GM12878 (cell line): ENCODE measurements around the gene PSMB7. TPM values are rescaled to one million over a fixed set of nuclear protein-coding genes. Genes with fewer than 3 reads are reported as not detected.

Experiments
- ATAC-seq: fragments of 200-7000 bp; cut with Tn5 transposase; 3 replicates; pipeline ENCODE4 v1.9.1; 2020; ENCODE audit warnings: mild to moderate bottlenecking, moderate library complexity
- BruUV-seq: library from RNA; stranded (reverse); fragments of 400-500 nt; replicated peaks from 2 replicates; lab custom pipeline; 2021; lab: Mats Ljungman, UMichigan
- CTCF ChIA-PET: fragments of 300-600 bp; sonication (Branson Sonifier 250); formaldehyde crosslinking; extraction: SDS; loops from one replicate; lab custom pipeline; 2021; ENCODE audit warnings: inconsistent platforms; lab: Yijun Ruan, JAX
- POLR2A ChIA-PET: fragments of 350-600 bp; formaldehyde crosslinking; extraction: SDS; loops from one replicate; lab custom pipeline; 2021; ENCODE audit warnings: inconsistent platforms; lab: Charles Lee
- RAD21 ChIA-PET: fragments of 300-600 bp; sonication (Branson Sonifier 250); formaldehyde crosslinking; loops from one replicate; lab custom pipeline; 2023; ENCODE audit warnings: antibody characterized with exemption; ENCODE audit not compliant: unreplicated experiment; lab: Charles Lee
- SMC1A ChIA-PET: fragments of 300-600 bp; sonication (Branson Sonifier 250); formaldehyde crosslinking; loops from one replicate; lab custom pipeline; 2023; ENCODE audit not compliant: unreplicated experiment, uncharacterized antibody; lab: Charles Lee
- DNase-seq: peaks from one replicate; pipeline ENCODE4 v3.0.0-alpha.2; 2011; ENCODE audit warnings: low read depth, low spot score
- FAIRE-seq: peaks from 3 replicates; lab custom pipeline; 2011; peaks lifted over from hg19 to GRCh38; lab: Jason Lieb, UNC
- H2AFZ ChIP-seq: 2 replicates; pipeline ENCODE4 v1.6.0; 2011; ENCODE audit warnings: low read depth, low read length, control low read depth; ENCODE audit not compliant: control insufficient read depth
- H3K27ac ChIP-seq: 2 replicates; pipeline ENCODE4 v1.5.1; 2011; ENCODE audit warnings: control low read depth; ENCODE audit not compliant: control insufficient read depth, insufficient read depth
- H3K27me3 ChIP-seq, 2 experiments: replicated peaks in 1 of 2; 2 replicates each; pipeline versions ENCODE4 v1.6.0 to v1.6.1; 2011; ENCODE audit warnings: low read length in 1 of 2; ENCODE audit not compliant: control insufficient read depth in 2 of 2, insufficient read depth in 2 of 2
- H3K36me3 ChIP-seq, 2 experiments: 2 replicates each; pipeline ENCODE4 v1.5.1; 2011; ENCODE audit warnings: low read length in 1 of 2; ENCODE audit not compliant: control insufficient read depth in 2 of 2, insufficient read depth in 2 of 2
- H3K4me1 ChIP-seq: 2 replicates; pipeline ENCODE4 v1.6.1; 2011; ENCODE audit warnings: mild to moderate bottlenecking, low read length, moderate library complexity, mixed read lengths; ENCODE audit not compliant: control insufficient read depth, insufficient read depth
- H3K4me2 ChIP-seq: 2 replicates; pipeline ENCODE4 v1.6.0; 2011; ENCODE audit warnings: control low read depth; ENCODE audit not compliant: control insufficient read depth, insufficient read depth
- H3K4me3 ChIP-seq: fragments of 200-600 bp; sonication (generic); 2 replicates; pipeline ENCODE4 v1.5.1; 2016
- H3K79me2 ChIP-seq: 2 replicates; pipeline ENCODE4 v1.6.0; 2011; ENCODE audit warnings: low read length; ENCODE audit not compliant: control insufficient read depth, insufficient read depth
- H3K9ac ChIP-seq: 2 replicates; pipeline ENCODE4 v1.8.0; 2011; ENCODE audit warnings: low read length, control low read depth, mixed read lengths; ENCODE audit not compliant: control insufficient read depth, insufficient read depth
- H3K9me3 ChIP-seq: replicated peaks from 3 replicates; pipeline ENCODE4 v1.5.1; 2011; ENCODE audit warnings: mild to moderate bottlenecking, low read length; ENCODE audit not compliant: control insufficient read depth, insufficient read depth
- H4K20me1 ChIP-seq: 2 replicates; pipeline ENCODE4 v1.6.0; 2011; ENCODE audit not compliant: control insufficient read depth, insufficient read depth
- ASH2L ChIP-seq: fragments of 300-600, 200-600 bp; sonication (generic); IDR thresholded peaks from 2 replicates; pipeline ENCODE4 v1.6.1; 2017; ENCODE audit warnings: low read depth, mild to moderate bottlenecking, borderline replicate concordance
- CHD1 ChIP-seq: IDR thresholded peaks from 2 replicates; pipeline ENCODE4 v1.6.1; 2012; ENCODE audit warnings: low read depth, low read length, improper control_type of control experiment
- CTCF ChIP-seq, 3 experiments: IDR thresholded peaks in 2 of 3; conservative IDR thresholded peaks in 1 of 3; 2 replicates each; pipeline ENCODE4 v1.5.1; 2011; ENCODE audit warnings: low read depth in 3 of 3, low read length in 3 of 3, mild to moderate bottlenecking in 3 of 3, control low read depth in 2 of 3, moderate library complexity in 2 of 3, inconsistent platforms in 1 of 3, mixed read lengths in 1 of 3; ENCODE audit not compliant: control insufficient read depth in 2 of 3, insufficient read depth in 1 of 3; ENCODE audit errors: extremely low read depth in 1 of 3
- EP300 ChIP-seq, 2 experiments: fragments of 150-350 bp in 1 of 2; IDR thresholded peaks; 2 replicates each; pipeline ENCODE4 v1.6.1; 2011 to 2012; ENCODE audit warnings: low read depth in 2 of 2, low read length in 2 of 2, borderline replicate concordance in 1 of 2, improper control_type of control experiment in 1 of 2, inconsistent platforms in 1 of 2; ENCODE audit not compliant: control insufficient read depth in 1 of 2
- ESRRA ChIP-seq: IDR thresholded peaks from 2 replicates; pipeline ENCODE4 v1.6.1; 2012; ENCODE audit warnings: mild to moderate bottlenecking, low read length, improper control_type of control experiment
- FOS ChIP-seq: IDR thresholded peaks from 3 replicates; pipeline ENCODE4 v1.6.1; 2011; ENCODE audit warnings: borderline replicate concordance; ENCODE audit not compliant: insufficient read length; ENCODE audit errors: extremely low read depth
- HDAC2 ChIP-seq: fragments of 200-600 bp; sonication (generic); IDR thresholded peaks from 2 replicates; pipeline ENCODE4 v1.6.1; 2017
- IRF4 ChIP-seq: IDR thresholded peaks from 2 replicates; pipeline ENCODE4 v1.6.1; 2011; ENCODE audit warnings: low read depth, low read length
- MEF2B ChIP-seq: fragments of 450-650 bp; IDR thresholded peaks from 2 replicates; pipeline ENCODE4 v1.6.1; 2018; ENCODE audit warnings: mild to moderate bottlenecking, moderate library complexity; ENCODE audit not compliant: partially characterized antibody, poor library complexity, severe bottlenecking
- PAX8 ChIP-seq: fragments of 450-650 bp; IDR thresholded peaks from 2 replicates; pipeline ENCODE4 v1.6.1; 2017; ENCODE audit warnings: mild to moderate bottlenecking, moderate library complexity
- PML ChIP-seq: IDR thresholded peaks from 2 replicates; pipeline ENCODE4 v1.6.1; 2012; ENCODE audit warnings: low read length, inconsistent platforms
- ZNF687 ChIP-seq: fragments of 450-650 bp; IDR thresholded peaks from 2 replicates; pipeline ENCODE4 v1.6.1; 2017; ENCODE audit warnings: mild to moderate bottlenecking, moderate library complexity
- WGBS: methylation state at CpG from one replicate; pipeline ENCODE4 v1.1.6; 2016; ENCODE audit warnings: low lambda C conversion rate; ENCODE audit not compliant: insufficient replicate concordance, insufficient coverage; ENCODE audit errors: missing lambda C conversion rate; 5-methylcytosine and 5-hydroxymethylcytosine counted together
- in situ Hi-C: fragments of 300-500 bp; cut with MboI; formaldehyde crosslinking; loops from 9 replicates; pipeline ENCODE4 v1.14.3; 2018; ENCODE audit warnings: mixed read lengths
- intact Hi-C: fragments of 100-400 bp; cut with micrococcal nuclease; formaldehyde crosslinking; loops from one replicate; pipeline ENCODE4 v1.14.2; 2022; ENCODE audit not compliant: unreplicated experiment
- polyA plus RNA-seq, 11 experiments: library from polyadenylated mRNA; depleted of rRNA in 4 of 11; unstranded in 6 of 11; stranded (reverse) in 5 of 11; fragments of >200 nt; fragmentation: Nextera tagmentation in 4 of 11; fragmentation: Illumina TruSeq in 1 of 11; extraction: Ambion mirVana in 4 of 11; extraction: Trizol in 1 of 11; gene quantifications; 1 replicate in 1 of 11; 2 replicates in 10 of 11; pipeline versions ENCODE4 v1.2.1 to v1.2.3, GENCODE V29; 2011 to 2016; ENCODE audit warnings: inconsistent platforms in 2 of 11, missing spikeins in 2 of 11, low read depth in 1 of 11
- total RNA-seq, 4 experiments: library from RNA; depleted of rRNA in 3 of 4; stranded (reverse); fragments of >200 nt in 3 of 4; fragmentation: Illumina TruSeq in 1 of 4; extraction: Trizol in 1 of 4; gene quantifications; 2 replicates each; pipeline versions ENCODE4 v1.2.1 to v1.2.3, GENCODE V29; 2013 to 2021
- TF ChIP-seq, protein P1 (sequence below): IDR thresholded peaks from 2 replicates; pipeline ENCODE4 v1.6.1; 2011; ENCODE audit warnings: borderline replicate concordance, low read depth, mild to moderate bottlenecking, moderate library complexity, low read length; ENCODE audit not compliant: insufficient read depth, poor library complexity, severe bottlenecking

PSMB7 gene
- total and polyA plus RNA-seq, 10 of the 15 experiments (the other 5 are each of a cell fraction or from before 2014, with no cell fraction given) = 174 to 564 (median 268) TPM

- ChIA-PET SMC1A (no interaction called here), CTCF (no interaction called here), RAD21 (no interaction called here), POLR2A (no interaction called here)
- no peak overlapping the region for H3K4me3 ChIP-seq
- no peak overlapping the region for H3K27ac ChIP-seq
- 99% methylated on average over 18 of the region's 18 CpGs for WGBS
- peaks cover 1% of the 10 kb centered on the region for H3K79me2 ChIP-seq
- no peaks in the 10 kb centered on the region for H3K4me1 ChIP-seq
- TF ChIP-seq IRF4 (no peak), PAX8 (no peak), CHD1 (no peak), EP300 (IDR thresholded peaks at IDR 0.05; ENCODE audit: borderline replicate concordance in 1 of 2, control insufficient read depth in 1 of 2, low read depth in 2 of 2, low read length in 2 of 2) (no peak), ZNF687 (no peak), MEF2B (no peak), PML (no peak), CTCF (IDR thresholded peaks at IDR 0.05 in 2 of 3, conservative IDR thresholded peaks at IDR 0.05 in 1 of 3; ENCODE audit: control insufficient read depth in 2 of 3, extremely low read depth in 1 of 3, insufficient read depth in 1 of 3, low read depth in 3 of 3, low read length in 3 of 3) (no peak), HDAC2 (no peak), FOS (no peak), ASH2L (no peak), ESRRA (no peak)
- TF ChIP-seq, protein P1, sequence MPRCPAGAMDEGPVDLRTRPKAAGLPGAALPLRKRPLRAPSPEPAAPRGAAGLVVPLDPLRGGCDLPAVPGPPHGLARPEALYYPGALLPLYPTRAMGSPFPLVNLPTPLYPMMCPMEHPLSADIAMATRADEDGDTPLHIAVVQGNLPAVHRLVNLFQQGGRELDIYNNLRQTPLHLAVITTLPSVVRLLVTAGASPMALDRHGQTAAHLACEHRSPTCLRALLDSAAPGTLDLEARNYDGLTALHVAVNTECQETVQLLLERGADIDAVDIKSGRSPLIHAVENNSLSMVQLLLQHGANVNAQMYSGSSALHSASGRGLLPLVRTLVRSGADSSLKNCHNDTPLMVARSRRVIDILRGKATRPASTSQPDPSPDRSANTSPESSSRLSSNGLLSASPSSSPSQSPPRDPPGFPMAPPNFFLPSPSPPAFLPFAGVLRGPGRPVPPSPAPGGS = no peak
- peaks cover 40 to 60% of the 10 kb centered on the region in 2 experiments; a peak in 3 of 4 replicates for H3K36me3 ChIP-seq
- H3K4me2 ChIP-seq = no peak overlapping the region
- H4K20me1 ChIP-seq = peaks cover 7% of the 10 kb centered on the region; the same call in 1 of the 2 replicates
- no peak overlapping the region for H2AFZ ChIP-seq
- H3K9ac ChIP-seq = no peak overlapping the region
- no peaks in the 10 kb centered on the region for H3K9me3 ChIP-seq
- intact Hi-C loops = no loop called here
- no peak for FAIRE-seq
- no peaks in the 10 kb centered on the region for H3K27me3 ChIP-seq
- BruUV-seq = no TSS peak
- ATAC-seq = no peak
- DNase-seq = no peak
- in situ Hi-C loops = no loop called here
These were observed 101.3 kb downstream of the PSMB7 start for GRCh38 chr9:124313940-124314339.
